Smooth muscle cell of the brain vasculature (primary cell): ENCODE data around the gene TMEFF2.
"Not testable (repeated sequence)": the region's sequence is repeated elsewhere in the genome, so short reads cannot be mapped to it uniquely, and the experiment has no call there.

Source experiments
- DNase-seq: peaks from one replicate; pipeline ENCODE4 v3.0.0-alpha.2; 2012; ENCODE audit warnings: low read depth, low spot score

Gene TMEFF2

DNA sequence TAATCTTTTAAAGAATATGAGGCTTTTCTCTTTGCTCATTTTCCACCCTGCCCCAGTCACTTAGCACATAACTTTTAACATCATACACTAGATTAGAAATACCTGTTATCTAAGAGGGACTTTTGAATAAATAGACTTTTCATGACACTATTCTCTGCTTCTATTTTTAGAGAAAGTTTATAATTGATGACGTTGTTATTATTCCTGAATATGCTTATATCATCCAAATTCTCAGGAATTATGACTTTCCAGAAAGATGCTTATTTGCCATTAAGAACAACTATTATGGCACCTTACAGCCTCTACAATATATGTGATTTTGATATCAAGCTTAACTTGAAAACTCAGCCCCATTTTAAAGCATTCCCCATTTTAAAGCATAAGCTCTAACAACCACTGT is 11.4 kb downstream of the TMEFF2 start:
- DNase-seq = no peak

DNA sequence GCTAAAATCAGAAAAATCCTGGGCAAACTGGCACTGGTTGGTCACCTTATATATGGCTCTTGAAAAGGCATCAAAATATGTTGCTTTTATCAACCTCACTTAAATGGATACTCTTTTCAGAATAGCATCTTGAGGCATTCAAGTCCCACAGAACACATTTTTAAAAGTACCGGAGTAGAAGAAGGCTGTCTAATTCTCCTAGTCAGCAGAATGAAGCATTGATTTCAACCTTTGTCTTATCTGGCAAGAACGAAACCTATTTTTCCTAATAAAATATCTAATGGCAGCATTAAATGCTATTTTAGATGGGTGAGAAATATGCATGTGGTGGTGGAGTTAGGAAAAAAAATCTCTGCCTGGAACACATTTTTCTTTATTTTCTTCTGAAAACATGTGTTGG is 27.8 kb downstream of the TMEFF2 start:
- no peak for DNase-seq

DNA sequence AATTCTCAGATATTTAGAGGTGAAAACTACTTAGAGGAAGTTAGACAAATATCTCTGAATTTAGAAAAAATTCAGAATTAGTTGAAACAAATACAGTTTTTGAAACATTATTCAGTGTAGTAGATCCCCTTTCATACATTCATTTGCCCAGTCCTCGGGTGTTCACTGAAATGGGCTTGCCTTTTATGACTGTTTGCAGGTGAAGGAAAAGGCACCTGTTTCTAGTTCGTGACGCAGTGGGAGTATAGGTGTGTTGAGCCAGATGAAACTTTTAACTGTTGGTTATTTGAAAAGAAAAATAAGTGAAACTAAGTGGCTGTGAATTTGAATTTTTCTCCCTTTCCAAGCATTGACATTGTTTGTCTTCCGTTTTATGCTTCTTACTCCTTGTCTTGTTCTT is 28.9 kb downstream of the TMEFF2 start:
- DNase-seq = no peak

DNA sequence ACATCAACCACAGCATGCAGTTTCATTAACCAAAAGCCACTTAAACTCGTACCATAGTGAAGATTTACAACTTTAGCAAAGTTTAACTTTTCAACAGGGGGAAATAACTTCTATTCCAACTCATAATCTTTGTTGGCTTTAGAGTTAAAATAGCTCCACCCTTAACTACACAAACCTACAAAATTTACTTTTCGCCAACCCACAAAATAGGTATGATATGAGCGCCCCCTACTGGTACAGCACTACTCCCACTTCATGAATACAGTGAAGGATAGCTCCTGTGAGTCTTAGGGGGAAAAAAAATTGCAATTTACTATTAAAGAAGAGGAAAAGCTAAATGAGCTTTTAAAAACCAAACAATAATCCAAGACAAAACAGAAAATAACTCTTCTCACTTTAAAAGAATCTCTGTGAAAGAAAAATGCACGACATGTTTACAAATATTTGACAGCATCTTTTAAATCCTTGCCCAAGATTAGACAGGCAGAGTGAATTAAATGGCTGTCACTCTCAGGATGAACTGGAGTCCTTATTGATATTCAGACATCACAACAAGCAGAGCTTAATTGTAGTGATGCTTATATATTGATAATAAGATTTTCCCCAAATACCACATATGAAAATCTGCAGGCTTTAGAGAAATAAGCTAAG is 32.2 kb downstream of the TMEFF2 start:
- DNase-seq = peak; percentile 58

DNA sequence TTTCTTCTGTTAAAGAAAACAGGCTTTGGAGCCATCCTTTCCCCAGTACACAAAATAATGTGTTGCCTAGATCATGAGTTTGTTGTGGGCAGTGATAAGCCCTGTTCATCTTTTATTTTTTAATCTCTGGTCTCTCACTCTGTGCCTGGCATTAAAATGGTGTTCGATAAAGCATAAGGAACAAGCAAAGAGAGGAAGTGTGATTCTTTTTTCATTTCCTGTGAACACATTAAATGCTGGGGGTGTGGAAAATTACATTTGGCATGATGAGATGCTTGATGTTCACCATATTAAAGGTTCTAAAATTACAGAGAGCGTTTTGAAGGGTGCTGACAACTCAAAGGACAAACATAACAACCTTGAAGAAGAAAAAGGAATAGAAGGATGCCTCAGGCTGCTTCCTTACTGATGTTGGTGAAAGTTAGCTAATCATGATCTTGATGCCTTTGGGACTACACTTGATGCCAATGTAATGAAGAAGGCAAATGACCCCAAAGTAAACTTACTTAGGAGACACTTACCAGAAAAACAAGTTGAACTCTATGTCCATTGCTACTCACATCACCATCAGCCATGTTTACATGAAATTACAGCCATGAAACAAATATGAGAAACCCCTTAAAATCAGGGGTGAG is 33.0 kb downstream of the TMEFF2 start:
- no peak for DNase-seq

DNA sequence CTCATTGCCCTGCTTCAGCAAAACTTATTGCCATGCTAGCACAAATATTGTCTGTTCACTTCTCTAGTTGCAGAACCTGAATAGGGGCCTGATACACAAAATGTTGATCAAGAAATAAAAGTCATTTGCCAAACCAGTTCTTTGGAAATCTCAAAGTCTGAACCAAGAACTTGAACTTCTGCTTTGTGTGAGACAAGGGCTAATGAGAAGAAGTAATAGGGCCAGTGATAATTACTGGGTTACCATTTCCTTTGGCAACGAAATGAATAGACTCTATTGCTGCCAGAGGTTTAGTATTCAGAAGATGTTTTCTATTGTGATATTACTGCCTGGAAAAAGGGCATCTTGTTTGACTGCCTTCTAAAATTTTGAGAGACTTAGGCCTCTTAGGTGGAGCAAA is 35.0 kb downstream of the TMEFF2 start:
- no peak for DNase-seq

DNA sequence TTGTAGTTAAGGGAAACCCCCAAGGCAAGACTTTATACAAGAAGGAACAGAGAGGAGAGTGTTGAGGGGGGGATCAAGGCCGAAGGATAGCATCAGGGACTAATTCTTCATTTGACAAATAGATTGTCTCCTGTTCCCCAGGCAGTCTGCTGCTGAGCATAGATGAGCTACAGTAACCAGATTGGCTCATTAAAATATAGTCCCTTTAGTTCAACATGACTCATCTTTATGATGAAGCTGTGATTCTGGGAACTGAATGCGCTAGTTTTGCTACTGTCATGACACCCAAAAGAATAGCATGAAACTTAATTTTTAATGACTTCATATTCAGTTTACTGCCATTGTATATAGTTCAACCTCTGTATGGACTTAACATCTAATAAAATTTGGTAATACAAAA is 35.5 kb downstream of the TMEFF2 start:
- no peak for DNase-seq

DNA sequence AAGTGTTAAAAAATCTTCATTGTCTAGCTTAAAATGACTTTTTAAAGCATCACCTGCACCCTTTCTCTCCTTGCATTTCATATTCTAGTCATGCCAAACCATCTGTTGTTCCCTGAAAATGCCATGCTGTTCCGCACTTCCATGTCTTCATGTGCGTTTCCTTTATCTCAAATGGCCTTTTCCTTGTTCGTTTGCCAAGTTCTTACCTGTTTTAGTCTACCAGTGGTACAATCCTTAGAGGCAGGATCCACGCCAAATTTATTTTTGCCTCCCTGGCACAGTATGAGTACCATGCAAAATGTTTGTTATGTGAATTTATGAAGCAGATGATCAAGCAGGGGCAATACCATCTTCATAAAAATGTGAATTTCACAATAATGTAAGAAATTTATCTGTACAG is 37.0 kb downstream of the TMEFF2 start:
- DNase-seq = no peak

DNA sequence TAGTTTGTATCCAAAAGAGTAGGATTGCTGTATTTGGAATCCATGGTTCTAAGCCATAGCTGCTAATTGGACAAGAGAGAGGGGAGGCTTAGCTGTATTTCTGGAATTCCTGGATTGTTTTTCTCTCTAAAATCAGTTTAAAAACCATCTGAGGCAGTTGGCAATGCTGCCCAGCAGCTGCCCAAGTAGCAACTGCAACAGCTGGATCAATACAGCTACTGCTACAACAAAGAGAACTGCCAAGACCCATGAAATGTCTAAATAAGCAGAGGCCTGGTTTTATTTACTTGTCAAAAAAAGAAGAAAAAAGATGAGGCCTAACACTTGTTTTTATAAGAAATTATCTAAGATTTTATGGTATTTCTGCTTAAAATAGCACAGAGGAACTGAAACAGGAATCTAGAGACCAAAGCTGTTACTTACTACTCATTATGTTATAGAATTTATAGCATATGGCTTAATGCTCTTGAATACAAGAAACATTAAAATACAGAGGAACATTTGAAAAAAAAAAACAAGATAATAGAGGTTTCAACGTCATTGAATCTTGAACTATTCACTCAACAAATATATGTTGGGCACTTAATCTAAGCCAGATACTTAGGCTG is 39.1 kb downstream of the TMEFF2 start:
- DNase-seq = no peak

DNA sequence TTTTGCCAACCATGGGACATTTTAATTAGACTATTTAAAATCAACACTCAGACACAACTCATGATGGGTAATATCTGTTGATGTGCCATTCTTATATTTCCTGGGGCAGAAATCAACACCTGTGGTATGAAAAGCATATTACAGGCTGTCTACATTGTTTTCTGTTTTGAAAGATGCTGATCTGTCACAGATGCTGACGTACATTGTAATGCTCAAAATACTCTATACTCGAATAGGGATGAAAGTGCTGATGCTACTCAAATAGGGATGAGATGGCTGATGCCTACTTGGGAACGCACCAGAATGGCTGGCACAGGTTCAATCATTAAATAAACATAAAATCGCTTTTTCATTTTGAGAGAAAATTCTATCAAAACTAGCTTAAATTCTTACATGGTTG is 41.2 kb downstream of the TMEFF2 start:
- no peak for DNase-seq

DNA sequence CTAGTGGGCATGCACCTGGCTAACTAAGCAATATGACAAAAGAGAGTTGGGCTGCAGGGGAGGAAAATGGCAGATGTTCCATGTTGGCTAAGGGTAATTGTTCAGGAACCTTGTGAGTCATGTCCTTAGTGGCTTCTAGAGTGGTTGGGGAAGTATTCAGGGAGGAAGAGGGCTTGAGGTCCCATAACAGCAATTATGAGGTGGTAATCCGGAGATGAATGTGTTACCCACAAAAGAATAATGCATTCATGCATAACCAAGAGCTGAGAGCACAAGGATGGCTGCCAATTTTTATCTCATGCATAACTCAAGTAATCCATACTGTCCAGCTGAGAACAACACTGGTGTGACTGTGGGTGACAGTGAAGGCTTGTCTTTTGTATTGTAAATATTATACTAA is 42.9 kb downstream of the TMEFF2 start:
- no peak for DNase-seq

DNA sequence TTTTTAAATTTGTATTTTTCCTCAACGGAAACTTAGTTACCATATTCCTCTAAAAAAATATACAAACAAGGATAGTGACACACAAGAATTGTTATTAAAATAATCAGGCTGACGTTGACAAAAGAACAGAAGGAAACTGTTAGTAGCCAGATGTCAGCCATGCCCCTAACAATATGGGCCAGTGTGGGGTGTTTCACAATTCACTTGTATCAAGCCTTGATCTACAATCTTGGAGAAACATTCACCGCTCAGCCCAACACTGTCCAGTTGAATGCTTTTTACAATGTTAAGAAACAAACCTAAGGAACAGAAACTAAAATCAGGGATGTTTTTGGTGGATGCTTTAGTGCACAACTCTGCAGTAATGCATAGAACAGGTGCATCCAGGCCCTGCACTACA is 44.6 kb downstream of the TMEFF2 start:
- DNase-seq = no peak

DNA sequence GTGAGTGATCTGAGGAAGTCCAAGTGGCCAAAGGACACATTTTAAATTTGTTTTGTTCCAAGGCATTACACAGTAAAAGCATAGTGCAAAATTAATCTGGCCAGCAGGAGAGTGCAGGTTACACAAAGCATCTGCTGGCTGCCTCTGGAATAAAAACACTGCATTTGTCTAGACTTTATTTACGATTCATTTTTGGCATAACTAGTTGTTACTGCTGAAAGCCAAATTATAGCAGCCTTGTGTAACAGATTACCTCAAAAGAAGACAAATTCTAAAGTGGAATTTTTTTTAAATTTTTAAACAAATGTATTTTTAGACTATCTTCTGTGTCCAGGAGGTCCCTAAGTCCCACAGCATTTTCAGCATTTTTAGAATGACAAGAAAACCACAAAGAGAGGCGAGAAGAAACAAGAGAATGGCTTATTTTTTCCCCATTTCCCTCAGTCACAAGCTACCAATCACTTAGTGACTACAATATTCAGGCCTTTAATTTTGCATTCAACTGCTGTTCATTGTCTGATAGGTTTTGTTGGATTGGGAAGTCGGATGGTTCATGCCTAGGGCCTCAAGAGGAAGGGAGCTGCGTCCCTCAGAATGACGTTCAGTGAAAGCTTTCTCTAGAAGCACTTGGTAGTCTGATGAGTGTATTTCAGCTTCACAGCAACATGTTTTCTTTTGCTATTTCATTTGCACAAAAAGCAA is 46.0 kb downstream of the TMEFF2 start:
- no peak for DNase-seq

DNA sequence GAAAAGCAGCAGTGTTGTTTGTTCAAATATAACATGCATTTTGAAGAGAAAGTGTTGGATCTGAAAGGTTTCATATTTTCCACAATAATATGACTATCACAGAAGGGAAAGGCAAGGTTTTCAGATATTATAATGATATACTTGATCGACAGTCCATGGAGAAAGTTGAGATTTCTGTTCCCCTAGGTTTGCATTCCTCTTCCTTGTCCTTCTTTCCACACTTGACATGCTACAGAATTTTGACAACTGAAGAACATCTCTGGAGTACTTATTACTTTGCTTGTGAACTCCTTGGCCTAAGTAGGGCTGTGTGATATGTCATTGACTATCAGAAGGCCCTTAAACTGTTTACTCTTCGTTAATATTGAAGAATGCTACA is 46.5 kb downstream of the TMEFF2 start:
- no peak for DNase-seq

DNA sequence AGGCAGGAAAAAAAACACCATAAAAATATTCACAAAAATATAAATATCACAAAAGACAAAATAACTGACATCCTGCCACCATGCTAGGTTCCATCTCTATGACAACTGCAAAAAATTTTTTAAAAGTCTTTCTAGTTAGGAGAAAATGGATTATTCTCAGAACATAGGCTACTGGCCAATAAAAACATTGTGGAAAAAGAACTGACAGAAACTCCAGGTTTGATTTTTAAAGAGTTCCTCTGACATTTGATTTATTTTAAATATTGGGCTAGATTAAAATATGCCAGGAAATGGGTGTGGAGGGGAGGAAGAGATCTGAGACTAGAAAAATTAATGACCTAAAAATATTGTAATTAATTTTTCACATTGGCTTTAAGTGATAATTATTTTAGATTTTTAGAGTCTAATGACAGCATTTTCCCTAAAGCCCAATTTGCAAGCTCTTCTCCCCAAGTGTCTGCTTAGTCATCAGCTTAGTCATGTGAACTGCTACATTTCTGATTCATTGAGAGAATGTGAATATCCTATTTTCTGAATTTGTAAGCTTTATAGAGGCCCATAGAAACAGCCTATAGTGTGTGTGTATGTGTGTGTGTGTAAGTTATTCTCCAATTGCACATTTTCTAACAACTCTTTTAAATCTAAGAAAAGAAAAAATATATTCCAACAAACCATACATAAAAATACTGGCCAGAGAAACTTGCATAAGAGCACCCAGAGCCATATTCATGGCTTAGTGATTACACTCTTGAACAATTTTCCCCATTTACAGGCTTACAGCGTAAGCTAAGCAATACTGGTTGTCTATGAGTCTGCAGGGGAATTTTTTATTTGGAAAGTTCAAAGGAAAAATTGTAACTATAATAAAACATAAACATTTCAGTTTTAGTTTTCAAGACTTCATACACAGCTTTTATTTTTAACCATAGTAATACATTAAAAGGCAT is 48.4 kb downstream of the TMEFF2 start:
- no peak for DNase-seq

DNA sequence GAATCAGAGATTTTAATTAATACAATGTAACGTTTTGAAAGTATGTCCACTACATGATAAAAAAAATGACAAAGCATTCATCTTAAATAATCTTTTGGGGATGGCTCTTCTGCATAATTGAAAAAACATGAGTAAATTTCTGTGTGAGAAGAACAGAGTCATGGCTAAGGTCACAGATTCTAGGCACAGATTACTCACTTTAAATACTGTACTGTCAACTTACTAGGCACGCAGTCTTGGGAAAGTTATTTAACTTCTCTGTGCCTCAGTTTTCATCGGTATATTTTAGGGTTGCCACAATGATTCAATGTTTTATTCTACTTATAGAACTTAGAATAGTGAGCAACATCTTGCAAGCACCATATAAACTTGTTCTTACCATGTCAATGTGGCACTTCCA is 49.2 kb downstream of the TMEFF2 start:
- DNase-seq = no peak

DNA sequence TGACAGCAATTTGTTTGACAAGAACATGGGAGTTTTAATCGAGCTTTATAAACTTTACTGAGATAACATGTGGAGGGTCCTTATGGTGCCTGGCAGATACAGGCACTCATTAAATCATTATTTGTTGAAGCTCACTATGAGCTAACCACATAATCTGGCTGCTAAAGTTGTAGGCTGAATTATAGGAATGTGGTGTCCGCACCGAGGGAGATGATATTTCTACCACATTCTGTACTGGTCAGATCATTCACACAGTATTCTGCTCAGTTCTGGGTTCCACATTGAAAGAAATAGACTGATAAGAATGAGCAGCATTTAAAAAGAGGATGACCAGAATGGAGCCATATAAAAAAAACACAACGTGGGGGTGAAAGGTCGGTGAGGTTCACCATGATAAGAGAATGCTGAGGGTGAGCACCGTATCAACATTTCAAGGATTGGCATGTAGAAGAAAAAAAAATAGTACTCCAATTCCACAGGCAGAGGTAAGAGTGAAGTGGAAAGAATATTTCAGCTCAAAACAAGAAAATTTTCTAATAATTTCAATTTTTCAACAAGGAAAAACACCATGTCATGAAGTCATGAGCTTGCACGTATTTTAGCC is 54.4 kb downstream of the TMEFF2 start:
- DNase-seq = no peak

DNA sequence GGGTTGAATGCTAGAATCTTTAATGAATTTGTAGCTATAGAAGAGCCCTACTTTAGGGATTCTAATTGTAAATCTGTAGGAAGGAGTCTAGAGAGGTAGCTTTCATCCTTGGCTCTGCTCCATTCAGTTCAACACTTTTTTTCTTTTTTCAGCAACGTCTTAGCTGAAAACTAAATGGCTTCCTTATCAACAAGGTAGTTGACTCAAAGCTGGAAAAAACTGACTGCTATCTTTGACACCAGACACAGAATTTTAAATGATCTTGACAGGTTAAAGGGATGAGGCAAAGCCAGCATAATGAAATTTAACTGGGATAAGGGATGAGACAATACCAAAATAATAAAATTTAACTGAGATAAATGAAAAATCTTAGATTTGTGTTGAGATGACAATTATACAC is 54.9 kb downstream of the TMEFF2 start:
- no peak for DNase-seq

DNA sequence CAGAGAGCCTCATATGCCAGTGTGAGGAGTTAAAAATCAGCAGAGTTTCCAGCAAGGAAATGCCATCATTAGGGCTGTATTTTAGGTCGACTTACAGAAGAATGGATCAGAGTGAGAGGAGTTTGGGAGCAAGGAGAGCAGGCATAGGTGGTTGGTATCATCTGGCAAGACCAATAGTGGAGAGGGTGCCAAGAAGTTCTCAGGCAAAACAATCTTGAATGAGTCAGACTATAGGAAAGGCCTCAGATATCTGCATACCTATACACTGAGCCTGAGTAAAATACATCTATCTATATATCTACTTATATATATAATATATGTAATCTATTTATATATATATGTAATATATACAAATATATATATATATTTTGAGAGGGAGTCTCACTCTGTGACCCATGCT is 57.3 kb downstream of the TMEFF2 start:
- no peak for DNase-seq

DNA sequence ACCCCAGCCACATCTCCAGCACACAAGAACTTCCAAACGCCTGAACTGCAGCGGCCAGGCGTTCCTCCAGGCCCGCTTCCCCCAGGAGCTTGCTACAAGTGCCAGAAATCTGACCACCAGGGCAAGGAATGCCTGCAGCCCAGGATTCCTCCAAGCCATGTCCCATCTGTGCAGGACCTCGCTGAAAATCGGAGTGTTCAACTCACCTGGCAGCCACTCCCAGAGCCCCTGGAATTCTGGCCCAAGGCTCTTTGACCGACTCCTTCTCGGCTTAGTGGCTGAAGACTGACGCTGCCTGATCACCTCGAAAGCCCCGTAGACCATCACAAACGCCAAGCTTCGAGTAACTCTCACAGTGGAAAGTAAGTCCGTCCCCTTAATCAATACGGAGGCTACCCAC is 62.1 kb downstream of the TMEFF2 start:
- not testable (repeated sequence) for DNase-seq

DNA sequence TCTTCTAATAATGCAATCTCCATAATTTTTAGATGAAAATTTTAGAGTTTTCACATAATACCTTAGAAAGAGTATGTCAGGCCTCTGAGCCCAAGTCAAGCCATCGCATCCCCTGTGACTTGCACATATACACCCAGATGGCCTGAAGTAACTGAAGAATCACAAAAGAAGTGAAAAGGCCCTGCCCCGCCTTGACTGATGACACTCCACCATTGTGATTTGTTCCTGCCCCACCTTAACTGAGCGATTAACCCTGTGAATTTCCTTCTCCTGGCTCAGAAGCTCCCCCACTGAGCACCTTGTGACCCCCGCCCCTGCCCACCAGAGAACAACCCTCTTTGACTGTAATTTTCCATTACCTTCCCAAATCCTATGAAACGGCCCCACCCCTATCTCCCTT is 64.4 kb downstream of the TMEFF2 start:
- not testable (repeated sequence) for DNase-seq
